Suprapubic skin (tissue), 4 donors: Measurements from ENCODE around the gene KRT34. TPM values are rescaled to one million over a fixed set of nuclear protein-coding genes. Genes with fewer than 3 reads are reported as not detected.
"Not testable (repeated sequence)": the region's sequence is repeated elsewhere in the genome, so short reads cannot be mapped to it uniquely, and the experiment has no call there.

Experiments
- DNase-seq, 2 donors: peaks; one replicate each; pipeline ENCODE4 v3.0.0-alpha.2; 2019; ENCODE audit warnings: low spot score in 2 of 2
- H3K27ac ChIP-seq: fragments of 200-600 bp; sonication (generic); one replicate; pipeline ENCODE4 v1.5.1; 2019
- H3K27me3 ChIP-seq: fragments of 200-600 bp; sonication (generic); one replicate; pipeline ENCODE4 v1.5.1; 2019
- H3K36me3 ChIP-seq: fragments of 200-600 bp; sonication (generic); one replicate; pipeline ENCODE4 v1.5.1; 2019
- H3K4me1 ChIP-seq: fragments of 200-600 bp; sonication (generic); one replicate; pipeline ENCODE4 v1.5.1; 2019
- H3K4me3 ChIP-seq: fragments of 200-600 bp; sonication (generic); one replicate; pipeline ENCODE4 v1.5.1; 2019; ENCODE audit warnings: mild to moderate bottlenecking
- H3K9me3 ChIP-seq: fragments of 200-600 bp; sonication (generic); one replicate; pipeline ENCODE4 v1.5.1; 2019
- CTCF ChIP-seq, 2 donors: fragments of 200-600 bp in 1 of 2; fragments of 450-650 bp in 1 of 2; sonication (generic) in 1 of 2; IDR thresholded peaks; one replicate each; pipeline ENCODE4 v1.5.1; 2016 to 2019; ENCODE audit warnings: antibody characterized with exemption in 2 of 2, mild to moderate bottlenecking in 1 of 2, moderate library complexity in 1 of 2
- EP300 ChIP-seq: sonication (generic); formaldehyde crosslinking; IDR thresholded peaks from one replicate; pipeline ENCODE4 v1.6.1; 2017; ENCODE audit warnings: antibody characterized with exemption
- POLR2A ChIP-seq, 2 donors: fragments of 450-650 bp; IDR thresholded peaks; one replicate each; pipeline ENCODE4 v1.6.1; 2017; ENCODE audit warnings: antibody characterized with exemption in 2 of 2, mild to moderate bottlenecking in 2 of 2, moderate library complexity in 2 of 2
- POLR2AphosphoS5 ChIP-seq, 3 donors: sonication (generic); formaldehyde crosslinking; IDR thresholded peaks; one replicate each; pipeline ENCODE4 v1.6.1; 2017; ENCODE audit warnings: antibody characterized with exemption in 3 of 3
- WGBS: methylation state at CpG from one replicate; pipeline ENCODE4 v1.1.5; 2018; 5-methylcytosine and 5-hydroxymethylcytosine counted together
- total RNA-seq, 4 donors: library from RNA; depleted of rRNA; stranded (reverse); fragments of >200 nt; gene quantifications; one replicate each; pipeline ENCODE4 v1.1.0, GENCODE V29; 2016

Gene KRT34
- 100 to 1,000 TPM in 1 of 4 donors, 10 to 100 TPM in 2, under 1 TPM in 1; 0.56 to 117 (median 22.2) TPM for total RNA-seq

DNA sequence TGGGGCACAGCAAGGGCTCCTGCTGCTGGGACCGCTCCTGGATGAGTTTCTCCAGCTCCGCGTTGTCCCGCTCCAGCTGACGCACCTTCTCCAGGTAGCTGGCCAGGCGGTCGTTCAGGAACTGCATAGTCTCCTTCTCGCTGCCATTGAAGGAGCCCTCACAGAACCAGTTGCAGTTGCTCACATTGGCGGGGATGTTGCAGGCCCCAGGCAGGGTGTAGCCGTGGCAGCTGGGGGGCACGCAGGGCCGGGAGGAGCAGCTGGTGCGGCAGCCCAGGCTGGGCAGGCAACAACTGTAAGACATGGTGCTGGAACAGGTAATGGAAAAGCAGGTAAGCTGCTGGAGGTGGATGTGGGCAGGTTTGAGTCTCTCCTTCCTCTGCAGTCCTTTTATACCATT lies at the start of gene KRT34:
Gene KRT34 (minus strand): TSS at position 364 of the 400 bp plus-strand sequence. CDS start 60 bp downstream, at position 304.
- not testable (repeated sequence) for H3K36me3 ChIP-seq, DNase-seq, H3K27ac ChIP-seq, H3K27me3 ChIP-seq, H3K4me1 ChIP-seq, H3K4me3 ChIP-seq, H3K9me3 ChIP-seq
- 94% methylated on average over 12 of the region's 13 CpGs for WGBS

GRCh38 chr17:41430376-41430775 lies 48.3 kb upstream of the KRT34 start:
- 93% methylated on average over 9 of the region's 9 CpGs for WGBS
- H3K4me1 ChIP-seq, H3K27ac ChIP-seq, H3K9me3 ChIP-seq, H3K4me3 ChIP-seq, DNase-seq, H3K36me3 ChIP-seq: not testable (repeated sequence)
- peaks cover 10% of the 10 kb centered on the region for H3K27me3 ChIP-seq

DNA sequence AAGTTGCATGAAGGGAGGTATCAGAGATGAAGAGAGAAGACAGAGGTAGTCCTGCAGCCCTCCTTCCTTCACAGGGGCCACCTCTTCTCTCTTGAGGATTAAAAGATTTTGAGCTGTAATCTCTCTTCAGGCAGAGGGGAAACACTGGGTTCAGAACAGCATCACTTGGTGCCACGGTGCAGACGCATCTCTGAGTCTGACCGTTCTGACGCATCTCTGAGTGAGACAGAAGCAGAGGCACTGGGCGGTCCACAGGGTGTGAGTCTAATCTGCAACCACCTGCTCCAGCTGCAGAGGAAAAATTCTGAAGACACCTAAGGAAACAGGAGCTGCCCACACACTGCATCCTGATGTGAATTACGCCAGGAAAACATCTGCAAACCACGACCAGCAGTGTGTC lies 47.6 kb upstream of the KRT34 start:
- TF ChIP-seq POLR2A (IDR thresholded peaks at IDR 0.05), result no peak
- TF ChIP-seq CTCF (IDR thresholded peaks at IDR 0.05), result no peak
- TF ChIP-seq POLR2AphosphoS5 (IDR thresholded peaks at IDR 0.05), result no peak
- no peak for TF ChIP-seq EP300
- no peaks in the 10 kb centered on the region for H3K36me3 ChIP-seq
- no peak for DNase-seq
- WGBS, result 69% methylated on average over 7 of the region's 7 CpGs
- H3K4me1 ChIP-seq, result no peaks in the 10 kb centered on the region
- no peak overlapping the region for H3K27ac ChIP-seq
- H3K27me3 ChIP-seq, result peaks cover 10% of the 10 kb centered on the region
- no peaks in the 10 kb centered on the region for H3K9me3 ChIP-seq
- H3K4me3 ChIP-seq, result no peak overlapping the region

GRCh38 chr17:41428591-41429291 lies 46.6 kb upstream of the KRT34 start:
- no peak overlapping the region for H3K27ac ChIP-seq
- DNase-seq, result no peak

DNA sequence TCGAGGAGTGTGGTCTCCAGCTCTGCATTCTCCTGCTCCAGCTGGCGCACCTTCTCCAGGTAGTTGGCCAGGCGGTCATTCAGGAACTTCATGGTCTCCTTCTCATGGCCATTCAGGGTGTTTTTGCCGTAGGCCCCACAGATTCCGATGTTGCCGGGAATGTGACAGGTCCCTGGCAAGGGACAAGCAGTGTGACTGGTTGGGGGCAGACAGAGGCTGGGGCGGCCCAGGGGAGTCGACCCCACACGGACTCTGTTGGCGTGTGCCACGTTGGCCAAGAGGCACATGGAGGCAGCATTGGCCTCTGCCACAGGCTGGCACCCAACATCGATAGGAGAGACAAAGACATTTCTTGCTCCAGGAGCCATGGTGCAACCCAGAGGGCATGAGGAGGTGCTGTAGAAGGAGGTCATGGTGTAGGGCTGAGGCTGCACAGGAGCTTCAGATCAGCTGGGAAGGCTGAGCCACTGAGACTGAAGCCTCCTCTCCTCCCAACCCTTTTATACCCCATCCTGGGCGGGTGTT lies 42.1 kb upstream of the KRT34 start, which contains the start of gene KRT37:
Gene KRT37 (minus strand): TSS at position 475 of the 525 bp plus-strand sequence. CDS start 62 bp downstream, at position 413.
- H3K9me3 ChIP-seq, result no peaks in the 10 kb centered on the region
- no peak within 1 kb of the TSS for H3K4me3 ChIP-seq
- no peak for DNase-seq
- peaks cover 17% of the 10 kb centered on the region for H3K4me1 ChIP-seq
- WGBS, result 93% methylated on average over 6 of the region's 13 CpGs
- H3K27me3 ChIP-seq, result peaks cover 5% of the 10 kb centered on the region
- no peak for TF ChIP-seq POLR2AphosphoS5 (IDR thresholded peaks at IDR 0.05)
- no peak for TF ChIP-seq POLR2A (IDR thresholded peaks at IDR 0.05)
- TF ChIP-seq CTCF (IDR thresholded peaks at IDR 0.05), result no peak
- no peak for TF ChIP-seq EP300
- H3K27ac ChIP-seq, result no peak within 1 kb of the TSS
- H3K36me3 ChIP-seq, result no peaks in the 10 kb centered on the region

More at GRCh38 chr17:41428591-41429291, 46.6 kb upstream of the KRT34 start:
- no peaks in the 10 kb centered on the region for H3K9me3 ChIP-seq
- TF ChIP-seq CTCF (IDR thresholded peaks at IDR 0.05) (no peak), POLR2AphosphoS5 (IDR thresholded peaks at IDR 0.05) (no peak), EP300 (no peak), POLR2A (IDR thresholded peaks at IDR 0.05) (no peak)
- H3K36me3 ChIP-seq, result no peaks in the 10 kb centered on the region
- H3K4me3 ChIP-seq, result no peak overlapping the region
- H3K27me3 ChIP-seq, result peaks cover 10% of the 10 kb centered on the region
- 66% methylated on average over 4 of the region's 4 CpGs for WGBS
- H3K4me1 ChIP-seq, result no peaks in the 10 kb centered on the region

DNA sequence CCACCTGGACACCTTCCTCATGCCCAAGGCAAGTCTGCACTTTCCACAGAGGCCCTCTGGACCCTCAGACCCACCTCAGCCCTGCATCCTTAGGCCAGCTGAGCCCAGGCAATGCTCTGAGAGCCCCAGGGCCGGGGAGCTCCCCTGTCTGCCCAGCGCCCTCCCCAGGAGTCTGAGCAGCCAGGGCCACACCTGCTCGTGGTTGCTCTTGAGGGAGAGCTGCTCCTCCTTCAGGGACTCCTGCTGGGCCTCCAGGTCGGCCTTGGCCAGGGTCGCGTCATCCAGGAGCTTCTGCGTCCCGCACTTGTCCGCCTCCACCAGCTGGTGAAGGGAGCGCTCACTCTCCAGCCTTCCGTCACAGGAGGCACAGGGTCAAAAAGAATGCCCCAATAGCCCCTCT lies 40.5 kb upstream of the KRT34 start:
- peaks cover 23% of the 10 kb centered on the region for H3K4me1 ChIP-seq
- DNase-seq, H3K36me3 ChIP-seq, H3K27ac ChIP-seq, H3K4me3 ChIP-seq, H3K9me3 ChIP-seq, H3K27me3 ChIP-seq: not testable (repeated sequence)
- WGBS, result 89% methylated on average over 10 of the region's 11 CpGs
